ENCODE data around the gene MARK2. TPM values are rescaled to one million over a fixed set of nuclear protein-coding genes. Genes with fewer than 3 reads are reported as not detected.

The MARK2 gene
- total RNA-seq, 4 donors from 2014 or later: 78.3 to 87.2 (median 81.2) TPM

DNA sequence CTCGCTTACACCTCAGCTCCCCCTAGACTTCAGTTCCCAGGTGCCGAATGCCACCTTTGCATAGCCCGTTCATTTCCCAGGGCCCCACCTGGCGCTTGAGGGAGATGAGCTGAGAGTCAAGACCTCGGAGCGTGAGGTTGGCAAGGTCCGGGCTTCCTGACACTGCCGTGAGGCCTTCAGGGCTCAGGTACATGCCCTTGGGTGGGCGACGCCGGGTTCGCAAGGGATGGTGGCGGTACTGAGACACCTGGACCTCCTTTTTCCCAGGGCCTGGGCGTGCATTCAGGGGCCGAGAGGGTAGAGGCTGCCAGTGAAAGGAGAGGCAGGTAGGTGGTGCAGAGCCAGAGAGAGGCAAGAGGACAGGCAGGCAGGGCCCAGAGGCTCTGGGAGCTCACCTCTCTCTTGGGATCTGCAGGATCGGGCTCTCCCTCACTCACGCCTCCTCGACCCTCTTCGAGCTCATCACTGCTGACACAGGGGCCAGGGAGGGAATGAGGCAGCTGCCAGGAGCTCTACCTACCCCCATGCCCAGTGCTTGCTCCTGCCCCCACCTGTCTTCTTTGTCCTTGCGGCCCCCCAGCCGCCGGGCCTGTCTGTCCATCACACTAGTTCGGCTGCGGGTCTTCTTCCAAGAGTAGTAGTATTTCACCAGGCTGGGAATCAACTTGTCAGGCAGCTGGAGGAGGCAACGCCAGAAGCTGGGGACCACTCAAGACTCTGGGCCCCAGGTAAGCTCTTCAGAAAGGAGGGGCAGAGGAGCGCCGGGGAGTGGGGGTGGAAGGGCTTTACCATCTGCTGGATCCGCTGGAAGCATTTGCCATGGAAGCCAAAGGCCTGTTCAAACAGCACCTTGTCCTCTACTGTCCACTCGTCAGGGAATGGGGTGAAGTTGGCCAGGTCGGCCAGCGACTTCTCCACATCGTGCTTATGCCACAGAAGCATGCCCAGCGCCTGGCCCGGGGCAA lies 75.2 kb downstream of the MARK2 start:
- WGBS, 2 donors: 85 to 88% methylated on average over 34 of the region's 34 CpGs
- intact Hi-C loops (cut with DNase I; ENCODE audit: low total_unique reads): no loop called here
- no peak for DNase-seq (ENCODE audit: low spot score in 2 of 2)

DNA sequence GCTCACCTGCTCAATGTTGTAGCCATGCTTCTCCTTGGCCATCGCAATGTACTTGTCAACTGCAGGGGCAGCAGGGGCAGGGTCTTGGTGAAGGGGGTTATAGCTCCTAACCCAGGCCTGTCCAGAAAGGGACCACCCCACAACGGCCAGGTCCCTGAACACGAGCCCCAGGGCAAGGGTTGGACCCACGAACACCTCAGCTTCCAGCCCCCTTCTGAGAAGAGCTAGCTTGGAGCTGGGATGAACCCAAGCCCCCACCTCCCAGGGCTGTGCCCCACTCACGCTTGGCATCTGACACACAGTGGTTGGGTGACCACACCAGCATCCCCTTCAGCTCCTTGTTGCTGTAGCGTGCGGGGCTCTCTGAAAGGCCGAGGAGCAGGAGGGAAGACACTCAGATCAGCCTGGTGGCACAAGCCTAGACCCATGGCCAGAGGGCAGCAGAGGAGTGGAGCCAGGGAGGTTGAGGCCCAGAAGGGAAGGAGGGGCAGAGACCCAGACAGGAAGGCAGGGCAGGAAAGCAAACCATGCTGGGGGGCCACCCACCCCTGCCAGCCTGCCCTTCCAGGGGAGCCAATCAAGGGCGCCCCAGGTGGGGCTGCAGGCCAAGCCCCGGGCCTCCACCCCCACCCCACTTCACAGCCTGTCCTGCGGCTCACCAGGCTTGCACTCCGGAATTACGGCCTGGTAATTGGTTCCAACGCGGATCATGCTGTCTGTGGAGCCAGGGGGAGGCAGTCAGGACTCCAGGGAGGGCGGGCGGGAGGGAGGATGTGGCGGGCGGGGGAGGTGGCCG lies 76.2 kb downstream of the MARK2 start:
- no peak for TF ChIP-seq POLR2A (IDR thresholded peaks at IDR 0.05)
- TF ChIP-seq, protein P1, sequence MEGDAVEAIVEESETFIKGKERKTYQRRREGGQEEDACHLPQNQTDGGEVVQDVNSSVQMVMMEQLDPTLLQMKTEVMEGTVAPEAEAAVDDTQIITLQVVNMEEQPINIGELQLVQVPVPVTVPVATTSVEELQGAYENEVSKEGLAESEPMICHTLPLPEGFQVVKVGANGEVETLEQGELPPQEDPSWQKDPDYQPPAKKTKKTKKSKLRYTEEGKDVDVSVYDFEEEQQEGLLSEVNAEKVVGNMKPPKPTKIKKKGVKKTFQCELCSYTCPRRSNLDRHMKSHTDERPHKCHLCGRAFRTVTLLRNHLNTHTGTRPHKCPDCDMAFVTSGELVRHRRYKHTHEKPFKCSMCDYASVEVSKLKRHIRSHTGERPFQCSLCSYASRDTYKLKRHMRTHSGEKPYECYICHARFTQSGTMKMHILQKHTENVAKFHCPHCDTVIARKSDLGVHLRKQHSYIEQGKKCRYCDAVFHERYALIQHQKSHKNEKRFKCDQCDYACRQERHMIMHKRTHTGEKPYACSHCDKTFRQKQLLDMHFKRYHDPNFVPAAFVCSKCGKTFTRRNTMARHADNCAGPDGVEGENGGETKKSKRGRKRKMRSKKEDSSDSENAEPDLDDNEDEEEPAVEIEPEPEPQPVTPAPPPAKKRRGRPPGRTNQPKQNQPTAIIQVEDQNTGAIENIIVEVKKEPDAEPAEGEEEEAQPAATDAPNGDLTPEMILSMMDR (IDR thresholded peaks at IDR 0.05): no peak
- WGBS, 2 donors: 76 to 83% methylated on average over 15 to 19 of the region's 20 CpGs

More for the DNA sequence above, 75.2 kb downstream of the MARK2 start:
- H3K4me3 ChIP-seq (ENCODE audit: low read depth, poor library complexity, severe bottlenecking): no peak overlapping the region
- no peak for TF ChIP-seq POLR2A (IDR thresholded peaks at IDR 0.05)
- TF ChIP-seq, protein P1 (IDR thresholded peaks at IDR 0.05): no peak

DNA sequence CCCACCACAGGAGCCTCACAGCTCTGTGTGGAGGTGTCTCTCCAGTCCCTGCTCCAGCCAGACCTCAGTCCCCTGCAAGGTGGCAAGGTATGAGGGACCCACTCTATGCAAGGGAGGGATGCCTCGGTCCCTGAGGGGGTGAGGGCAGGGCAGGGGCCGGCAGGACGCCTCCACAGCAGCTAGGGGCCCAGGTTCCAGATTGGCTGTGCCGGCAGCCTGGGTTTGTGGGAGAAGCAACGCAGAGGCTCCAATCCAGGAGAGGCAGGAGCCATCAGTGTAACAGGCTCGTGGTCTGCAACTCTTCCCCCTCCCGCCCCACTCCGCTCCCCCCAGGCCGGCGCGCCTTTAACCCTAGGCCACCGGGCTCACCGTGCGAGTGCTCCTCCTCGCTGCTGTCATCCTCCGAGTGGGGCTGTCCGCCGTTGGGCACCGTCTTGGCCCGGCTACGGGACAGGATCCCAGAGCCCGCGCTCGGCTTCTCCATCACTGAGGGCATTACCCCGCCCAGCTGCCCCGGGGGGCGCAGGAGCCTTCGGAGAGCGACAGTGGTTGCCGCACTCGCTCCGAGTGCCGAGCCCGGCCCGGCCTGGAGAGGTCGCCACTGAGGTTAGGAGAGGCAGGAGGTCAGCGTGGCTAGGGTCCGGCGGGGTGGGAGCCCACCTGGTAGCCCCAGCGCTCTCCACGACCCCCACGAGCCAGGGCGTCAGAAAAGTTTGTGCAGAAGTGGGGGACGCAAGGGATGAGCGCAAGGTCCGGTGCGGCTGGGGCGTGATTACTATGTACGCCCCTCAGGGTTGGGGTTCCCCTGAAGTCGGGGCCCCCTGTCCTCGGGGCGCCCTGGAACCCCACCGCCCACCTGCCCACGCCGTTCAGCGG lies 77.3 kb downstream of the MARK2 start:
- intact Hi-C loops (cut with DNase I; ENCODE audit: low total_unique reads): no loop called here
- WGBS, 2 donors: 2 to 4% methylated on average over 28 to 37 of the region's 56 CpGs
- H3K4me3 ChIP-seq (ENCODE audit: low read depth, poor library complexity, severe bottlenecking): no peak overlapping the region
- DNase-seq (ENCODE audit: low spot score in 2 of 2): peak in 1 of 2 donors; percentile 90
- TF ChIP-seq POLR2A (IDR thresholded peaks at IDR 0.05): no peak
- TF ChIP-seq, protein P1 (IDR thresholded peaks at IDR 0.05): no peak

More for the DNA sequence above, 76.2 kb downstream of the MARK2 start:
- intact Hi-C loops (cut with DNase I; ENCODE audit: low total_unique reads): no loop called here
- no peak for DNase-seq (ENCODE audit: low spot score in 2 of 2)
- no peak overlapping the region for H3K4me3 ChIP-seq (ENCODE audit: low read depth, poor library complexity, severe bottlenecking)

DNA sequence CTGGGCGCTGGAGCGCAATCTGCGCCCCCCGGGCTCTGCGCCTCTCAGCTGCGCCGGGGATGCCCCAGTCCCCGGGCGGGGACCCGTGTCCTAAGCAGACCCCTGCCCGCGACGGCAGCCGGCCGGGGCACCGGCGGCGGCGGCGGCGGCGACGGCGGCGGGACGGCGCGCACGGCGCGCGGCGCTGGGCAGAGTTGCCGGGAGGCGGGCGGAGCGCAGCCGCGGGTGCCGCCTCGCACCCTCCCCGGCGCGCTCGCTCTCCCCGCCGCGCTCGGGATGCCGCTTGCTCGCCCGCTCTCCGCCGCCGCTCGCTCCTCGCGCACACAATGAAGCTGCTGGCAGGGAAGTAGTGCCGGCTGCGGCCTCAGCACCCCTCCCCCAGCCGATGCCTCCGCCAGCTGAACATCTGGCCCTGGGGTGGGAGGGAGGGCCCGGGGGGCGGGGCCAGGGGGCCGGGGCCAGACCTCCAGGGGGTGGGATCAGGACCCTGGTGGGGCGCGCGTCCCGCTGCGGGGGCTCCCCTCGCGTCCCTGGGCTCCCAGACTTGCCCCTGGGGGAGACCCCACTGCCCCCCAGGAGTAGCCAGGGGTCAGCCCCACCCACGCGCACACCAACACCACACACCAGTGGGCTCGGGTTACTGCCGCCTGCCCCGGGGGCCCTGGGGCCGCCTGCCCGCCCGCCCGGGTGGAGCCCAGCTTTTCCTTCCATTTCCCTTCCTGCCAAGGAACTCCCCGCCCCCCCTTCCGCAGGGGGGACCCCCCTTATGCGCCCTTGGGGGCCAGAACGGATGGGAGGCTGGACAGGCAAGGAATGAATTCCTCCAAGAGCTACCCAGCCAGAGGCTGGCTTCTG lies 78.2 kb downstream of the MARK2 start, which contains the start of gene RCOR2:
RCOR2 (minus strand) TSS at position 328 of the 855 bp plus-strand sequence. CDS start 708 bp downstream, outside the sequence.
- intact Hi-C loops (cut with DNase I; ENCODE audit: low total_unique reads): no loop called here
- peak within 1 kb of the TSS; percentile 5 for H3K4me3 ChIP-seq (ENCODE audit: low read depth, poor library complexity, severe bottlenecking)
- WGBS, 2 donors: 0% methylated on average over 3 to 21 of the region's 85 CpGs
- DNase-seq (ENCODE audit: low spot score in 2 of 2): peak in 1 of 2 donors; percentile 94
- TF ChIP-seq POLR2A (IDR thresholded peaks at IDR 0.05): no peak
- TF ChIP-seq, protein P1 (IDR thresholded peaks at IDR 0.05): no peak
